Activated CD8-positive, alpha-beta memory T cell treated with anti-CD3 and anti-CD28 coated beads for 36 hours (primary cell): ENCODE results near the gene EPB42. TPM values are rescaled to one million over a fixed set of nuclear protein-coding genes. Genes with fewer than 3 reads are reported as not detected.
"Not testable (repeated sequence)": the region's sequence is repeated elsewhere in the genome, so short reads cannot be mapped to it uniquely, and the experiment has no call there.

Experiments
- CTCF ChIA-PET: fragments of 350-600 bp; sonication (Branson Sonifier 250); formaldehyde crosslinking; loops from one replicate; lab custom pipeline; 2021; ENCODE audit warnings: antibody characterized with exemption; lab: Charles Lee
- POLR2A ChIA-PET: fragments of 350-600 bp; sonication (Branson Sonifier 250); formaldehyde crosslinking; loops from one replicate; lab custom pipeline; 2021; ENCODE audit warnings: antibody characterized with exemption; lab: Charles Lee
- total RNA-seq, 2 experiments: library from RNA; stranded (reverse); gene quantifications; one replicate each; pipeline ENCODE4 v1.2.3, GENCODE V29; 2021

The EPB42 gene
- total RNA-seq, 2 experiments from 2014 or later = not detected

- ChIA-PET CTCF (no interaction called here), POLR2A (no interaction called here)
These were observed 21.8 kb downstream of the EPB42 start for GRCh38 chr15:43198992-43199391.

DNA sequence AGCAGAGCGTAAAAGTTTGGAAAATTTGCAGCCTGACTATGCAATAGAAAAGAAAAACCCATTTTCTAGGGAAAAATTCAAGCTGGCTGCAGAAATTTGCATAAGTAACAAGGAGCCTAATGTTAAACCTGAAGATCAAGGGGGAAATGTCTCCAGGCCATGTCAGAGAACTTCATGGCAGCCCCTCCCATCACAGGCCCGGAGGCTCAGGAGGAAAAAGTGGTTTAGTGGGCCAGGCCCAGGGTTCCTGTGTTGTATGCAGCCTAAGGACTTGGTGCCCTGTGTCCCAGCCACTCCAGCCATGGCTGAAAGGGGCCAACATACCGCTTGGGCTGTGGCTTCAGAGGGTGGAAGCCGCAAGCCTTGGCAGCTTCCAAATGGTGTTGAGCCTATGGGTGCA, 22.3 kb downstream of the EPB42 start:
- CTCF ChIA-PET, POLR2A ChIA-PET: not testable (repeated sequence)

DNA sequence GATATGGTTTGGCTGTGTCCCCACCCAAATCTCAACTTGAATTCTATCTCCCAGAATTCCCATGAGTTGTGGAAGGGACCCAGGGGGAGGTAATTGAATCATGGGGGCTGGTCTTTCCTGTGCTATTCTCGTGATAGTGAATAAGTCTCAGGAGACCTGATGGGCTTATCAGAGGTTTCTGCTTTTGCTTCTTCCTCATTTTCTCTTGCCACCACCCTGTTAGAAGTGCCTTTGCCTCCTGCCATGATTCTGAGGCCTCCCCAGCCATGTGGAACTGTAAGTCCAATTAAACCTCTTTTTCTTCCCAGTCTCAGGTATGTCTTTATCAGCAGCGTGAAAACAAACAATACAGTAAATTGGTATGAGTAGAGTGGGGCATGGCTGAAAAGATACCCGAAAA, 23.0 kb downstream of the EPB42 start:
- CTCF ChIA-PET, POLR2A ChIA-PET: not testable (repeated sequence)

DNA sequence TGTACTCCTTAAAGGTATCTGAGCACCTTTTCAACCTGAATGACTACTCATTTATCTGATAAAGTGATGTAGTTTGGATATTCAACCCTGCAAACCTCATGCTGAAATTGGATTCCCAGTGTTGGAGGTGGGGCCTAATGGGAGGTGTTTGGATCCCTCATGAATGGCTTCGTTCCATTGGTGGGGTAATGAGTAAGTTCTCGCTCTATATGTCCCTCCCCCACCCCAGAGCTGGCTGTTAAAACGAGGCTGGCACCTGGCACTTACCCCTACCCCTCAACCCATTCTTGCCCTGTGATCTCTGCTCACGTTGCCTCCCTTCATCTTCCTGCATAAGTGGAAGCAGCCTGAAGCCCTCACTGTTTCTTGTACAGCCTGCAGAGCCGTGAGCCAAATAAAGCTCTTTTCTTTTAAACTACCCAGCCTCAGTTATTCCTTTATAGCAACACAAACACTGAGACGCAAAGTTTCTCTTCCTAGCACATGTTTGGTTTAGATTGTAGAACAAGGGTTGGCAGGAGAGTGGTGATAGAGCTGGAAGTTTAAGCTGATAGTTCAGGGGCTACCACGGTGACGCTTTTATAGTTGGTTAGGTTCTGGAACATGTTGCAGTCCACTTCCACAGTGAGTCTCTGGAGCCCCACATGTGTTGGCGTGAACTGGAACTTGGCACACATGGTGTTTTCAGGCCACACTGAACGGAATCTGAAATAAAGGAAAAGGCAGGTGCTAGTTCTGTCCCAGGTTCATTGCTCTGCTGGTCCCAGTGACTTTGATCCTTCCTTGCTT, 23.9 kb downstream of the EPB42 start:
- CTCF ChIA-PET = no interaction called here

DNA sequence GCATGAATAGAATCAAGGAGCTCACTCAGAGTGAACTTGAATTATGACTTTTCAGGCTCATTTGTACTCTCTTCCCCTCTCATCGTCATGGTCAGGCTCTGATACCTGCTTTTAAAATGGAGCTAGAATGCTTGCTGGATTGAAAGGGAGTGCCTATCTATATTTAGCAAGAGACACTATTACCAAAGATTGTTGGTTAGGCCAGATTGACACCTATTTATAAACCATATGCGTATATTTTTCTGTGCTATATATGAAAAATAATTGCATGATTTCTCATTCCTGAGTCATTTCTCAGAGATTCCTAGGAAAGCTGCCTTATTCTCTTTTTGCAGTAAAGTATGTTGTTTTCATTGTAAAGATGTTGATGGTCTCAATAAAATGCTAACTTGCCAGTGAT, 26.0 kb downstream of the EPB42 start:
- POLR2A ChIA-PET = no interaction called here

More for the DNA sequence above, 23.9 kb downstream of the EPB42 start:
- POLR2A ChIA-PET = no interaction called here

DNA sequence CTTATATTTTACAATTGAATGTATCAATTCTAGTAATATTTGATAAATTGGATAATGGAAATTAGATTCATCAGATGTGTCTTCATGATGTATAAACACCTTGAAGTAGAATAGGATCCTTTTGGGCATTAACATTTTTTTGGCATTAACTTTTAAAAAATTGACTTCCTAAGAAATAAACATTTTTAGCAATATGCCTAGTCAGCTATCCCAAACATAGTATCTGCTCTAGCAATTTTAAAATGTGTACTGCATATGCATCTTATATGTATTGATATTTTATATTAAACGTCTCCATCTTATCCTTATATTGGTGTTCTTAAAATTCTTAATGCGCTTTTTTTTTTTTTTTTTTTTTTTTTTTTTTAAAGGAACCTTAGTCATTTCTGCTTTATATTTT, 27.1 kb downstream of the EPB42 start:
- CTCF ChIA-PET = interaction anchor here (0.6 kb wide), 2 partner anchors 68 to 176 kb away, joined by 3 to 5 read pairs; no protein-coding TSS in a partner anchor
- POLR2A ChIA-PET = no interaction called here

More for the DNA sequence above, 26.0 kb downstream of the EPB42 start:
- CTCF ChIA-PET = no interaction called here

DNA sequence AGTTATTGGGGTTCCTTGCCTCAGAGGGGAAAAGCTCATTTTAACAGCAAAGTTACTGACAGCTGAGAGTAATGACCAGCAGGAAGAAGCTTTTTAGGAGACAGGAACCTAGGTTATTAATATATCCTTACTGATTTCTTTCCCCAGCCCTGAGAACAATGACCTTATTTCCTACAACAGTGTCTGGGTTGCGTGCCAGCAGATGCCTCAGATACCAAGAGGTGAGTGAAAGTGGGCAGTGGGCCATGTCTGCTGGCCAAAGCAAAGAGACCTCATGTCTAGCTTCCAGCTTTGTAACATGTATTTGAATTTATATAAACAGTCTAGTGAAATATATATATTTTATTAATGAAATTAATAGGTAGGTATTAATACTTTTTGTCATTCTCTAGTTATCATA, 30.6 kb downstream of the EPB42 start:
- ChIA-PET POLR2A (no interaction called here), CTCF (interaction anchor here (1.2 to 1.5 kb wide), 2 partner anchors 14 to 95 kb away, joined by 3 to 5 read pairs; no protein-coding TSS in a partner anchor)

GRCh38 chr15:43189296-43189695, 31.5 kb downstream of the EPB42 start:
- ChIA-PET POLR2A (no interaction called here), CTCF (interaction anchor here (0.5 kb wide), 1 partner anchor 67 kb away, joined by 3 read pairs; no protein-coding TSS in a partner anchor)

GRCh38 chr15:43187544-43188155, 33.2 kb downstream of the EPB42 start:
- CTCF ChIA-PET = interaction anchor here (1.0 kb wide), 1 partner anchor 562 kb away, joined by 3 read pairs; no protein-coding TSS in a partner anchor

DNA sequence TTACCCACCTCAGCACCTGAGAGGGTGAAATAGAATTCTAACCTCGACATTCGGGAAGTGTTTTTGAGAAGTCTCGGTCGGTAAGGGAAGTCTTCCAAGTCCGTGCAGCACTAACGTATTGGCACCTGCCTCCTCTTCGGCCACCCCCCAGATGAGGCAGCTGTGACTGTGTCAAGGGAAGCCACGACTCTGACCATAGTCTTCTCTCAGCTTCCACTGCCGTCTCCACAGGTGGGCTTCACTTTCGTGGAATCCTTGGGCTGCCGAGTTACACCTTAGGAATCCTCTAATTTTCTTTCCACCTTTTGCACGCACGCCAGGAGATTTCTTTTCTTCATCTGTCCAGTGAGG, 34.8 kb downstream of the EPB42 start:
- ChIA-PET CTCF (interaction anchor here (1.3 to 1.6 kb wide), 3 partner anchors 18 to 99 kb away, joined by 3 to 7 read pairs (median 7); no protein-coding TSS in a partner anchor), POLR2A (interaction anchor here (0.7 kb wide), 1 partner anchor 94 kb away, joined by 3 read pairs; no protein-coding TSS in a partner anchor)

More at GRCh38 chr15:43187544-43188155, 33.2 kb downstream of the EPB42 start:
- POLR2A ChIA-PET = interaction anchor here (0.6 kb wide), 1 partner anchor 49 kb away, joined by 9 read pairs; no protein-coding TSS in a partner anchor

- ChIA-PET CTCF (interaction anchor here (1.3 to 1.6 kb wide), 3 partner anchors 19 to 100 kb away, joined by 3 to 7 read pairs (median 7); no protein-coding TSS in a partner anchor), POLR2A (no interaction called here)
These were observed 35.4 kb downstream of the EPB42 start, which contains the start of gene CCNDBP1 for GRCh38 chr15:43185157-43186002. CCNDBP1 (plus strand) TSS chr15:43185403; CDS start chr15:43185499, 96 bp downstream.

DNA sequence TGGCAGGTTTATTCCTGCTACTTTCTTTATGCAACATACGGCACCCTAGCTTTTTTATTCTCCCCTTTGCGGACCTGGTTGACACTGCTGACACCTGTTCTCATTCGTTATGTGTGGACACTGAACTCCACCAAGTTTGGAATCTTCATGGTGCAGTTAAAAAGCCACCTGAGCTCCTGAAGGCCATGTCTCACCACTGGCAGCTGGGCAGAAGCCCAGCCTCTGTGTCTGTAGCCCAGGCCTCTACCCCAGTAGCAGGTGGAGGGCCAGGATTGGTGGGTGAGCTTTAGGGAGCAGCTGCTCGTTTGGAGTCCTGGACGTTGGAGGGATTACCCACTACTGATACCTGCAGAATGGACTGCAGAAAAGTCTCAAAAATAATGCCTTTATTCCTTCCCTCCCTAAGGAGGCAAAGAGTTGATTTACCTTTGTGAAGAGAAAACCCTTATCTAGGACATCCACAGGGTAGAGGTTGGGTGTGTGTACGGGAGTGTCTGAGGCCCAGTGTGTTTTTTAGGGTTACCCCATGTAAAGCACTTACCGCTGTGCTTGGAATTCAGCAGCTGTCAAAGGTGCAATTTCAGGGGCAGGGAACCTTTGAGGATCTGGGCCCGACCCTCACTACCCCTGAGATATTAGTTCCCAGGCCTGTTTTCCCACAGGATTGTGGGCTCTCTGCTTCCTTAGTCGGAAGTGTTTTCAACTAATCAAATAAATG, 36.3 kb downstream of the EPB42 start:
- POLR2A ChIA-PET = no interaction called here
- CTCF ChIA-PET = interaction anchor here (1.6 kb wide), 1 partner anchor 19 kb away, joined by 4 read pairs; no protein-coding TSS in a partner anchor

DNA sequence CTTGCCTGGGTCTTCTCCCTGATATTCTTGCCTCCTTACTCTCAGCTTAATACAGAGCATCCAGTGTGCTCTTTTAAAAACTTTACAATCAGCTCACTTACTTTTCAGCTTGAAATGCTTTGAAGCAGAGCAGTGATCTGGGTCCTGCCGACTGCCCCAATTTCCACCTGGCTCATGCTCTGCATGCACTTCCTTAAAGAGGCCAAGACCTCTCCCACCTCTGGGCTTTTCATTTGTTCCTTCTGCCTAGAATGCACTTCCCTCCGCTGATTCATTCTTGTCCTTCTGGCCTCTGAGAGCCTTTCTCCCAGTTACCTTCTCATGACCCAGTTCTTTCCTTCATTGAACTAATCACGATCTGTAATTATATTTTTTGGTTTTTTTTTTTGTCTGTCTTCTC, 37.5 kb downstream of the EPB42 start:
- ChIA-PET CTCF (interaction anchor here (1.6 kb wide), 1 partner anchor 21 kb away, joined by 4 read pairs; no protein-coding TSS in a partner anchor), POLR2A (no interaction called here)

DNA sequence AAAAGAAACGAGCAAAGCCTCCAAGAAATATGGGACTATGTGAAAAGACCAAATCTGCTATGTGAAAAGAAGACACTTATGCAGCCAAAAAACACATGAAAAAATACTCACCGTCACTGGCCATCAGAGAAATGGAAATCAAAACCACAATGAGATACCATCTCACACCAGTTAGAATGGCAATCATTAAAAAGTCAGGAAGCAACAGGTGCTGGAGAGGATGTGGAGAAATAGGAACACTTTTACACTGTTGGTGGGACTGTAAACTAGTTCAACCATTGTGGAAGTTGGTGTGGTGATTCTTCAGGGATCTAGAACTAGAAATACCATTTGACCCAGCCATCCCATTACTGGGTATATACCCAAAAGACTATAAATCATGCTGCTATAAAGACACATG, 43.7 kb downstream of the EPB42 start:
- POLR2A ChIA-PET, CTCF ChIA-PET: not testable (repeated sequence)

DNA sequence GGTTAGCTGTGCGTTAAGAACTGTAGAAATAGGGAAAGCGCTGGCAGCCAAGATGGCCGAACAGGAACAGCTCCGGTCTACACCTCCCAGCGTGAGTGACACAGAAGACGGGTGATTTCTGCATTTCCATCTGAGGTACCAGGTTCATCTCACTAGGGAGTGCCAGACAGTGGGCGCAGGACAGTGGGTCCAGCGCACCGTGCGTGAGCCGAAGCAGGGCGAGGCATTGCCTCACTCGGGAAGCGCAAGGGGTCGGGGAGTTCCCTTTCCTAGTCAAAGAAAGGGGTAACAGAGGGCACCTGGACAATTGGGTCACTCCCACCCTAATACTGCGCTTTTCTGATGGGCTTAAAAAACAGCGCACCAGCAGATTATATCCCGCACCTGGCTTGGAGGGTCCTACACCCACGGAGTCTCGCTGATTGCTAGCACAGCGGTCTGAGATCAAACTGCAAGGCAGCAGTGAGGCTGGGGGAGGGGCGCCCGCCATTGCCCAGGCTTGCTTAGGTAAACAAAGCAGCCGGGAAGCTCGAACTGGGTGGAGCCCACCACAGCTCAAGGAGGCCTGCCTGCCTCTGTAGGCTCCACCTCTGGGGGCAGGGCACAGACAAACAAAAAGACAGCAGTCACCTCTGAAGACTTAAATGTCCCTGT, 45.0 kb downstream of the EPB42 start:
- CTCF ChIA-PET, POLR2A ChIA-PET: not testable (repeated sequence)

DNA sequence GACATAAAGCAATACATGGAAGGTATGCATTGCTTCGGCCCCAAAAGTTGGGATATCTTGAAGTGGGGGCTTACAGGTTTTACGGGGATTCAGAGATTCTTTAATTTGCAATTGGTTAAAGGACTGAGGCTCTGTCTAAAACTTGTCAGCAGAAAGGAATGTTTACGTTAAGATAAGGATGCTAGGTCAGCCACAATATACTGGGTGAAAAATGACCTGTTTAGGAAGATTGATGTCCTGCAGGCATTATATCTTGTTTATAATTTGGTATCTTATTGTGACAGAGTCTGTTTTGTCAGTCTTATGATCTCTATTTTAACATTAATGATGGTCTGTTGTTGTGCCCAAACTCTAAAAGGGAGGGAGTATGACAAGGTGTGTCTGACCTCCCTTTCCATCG, 50.9 kb downstream of the EPB42 start:
- ChIA-PET POLR2A (no interaction called here), CTCF (no interaction called here)

DNA sequence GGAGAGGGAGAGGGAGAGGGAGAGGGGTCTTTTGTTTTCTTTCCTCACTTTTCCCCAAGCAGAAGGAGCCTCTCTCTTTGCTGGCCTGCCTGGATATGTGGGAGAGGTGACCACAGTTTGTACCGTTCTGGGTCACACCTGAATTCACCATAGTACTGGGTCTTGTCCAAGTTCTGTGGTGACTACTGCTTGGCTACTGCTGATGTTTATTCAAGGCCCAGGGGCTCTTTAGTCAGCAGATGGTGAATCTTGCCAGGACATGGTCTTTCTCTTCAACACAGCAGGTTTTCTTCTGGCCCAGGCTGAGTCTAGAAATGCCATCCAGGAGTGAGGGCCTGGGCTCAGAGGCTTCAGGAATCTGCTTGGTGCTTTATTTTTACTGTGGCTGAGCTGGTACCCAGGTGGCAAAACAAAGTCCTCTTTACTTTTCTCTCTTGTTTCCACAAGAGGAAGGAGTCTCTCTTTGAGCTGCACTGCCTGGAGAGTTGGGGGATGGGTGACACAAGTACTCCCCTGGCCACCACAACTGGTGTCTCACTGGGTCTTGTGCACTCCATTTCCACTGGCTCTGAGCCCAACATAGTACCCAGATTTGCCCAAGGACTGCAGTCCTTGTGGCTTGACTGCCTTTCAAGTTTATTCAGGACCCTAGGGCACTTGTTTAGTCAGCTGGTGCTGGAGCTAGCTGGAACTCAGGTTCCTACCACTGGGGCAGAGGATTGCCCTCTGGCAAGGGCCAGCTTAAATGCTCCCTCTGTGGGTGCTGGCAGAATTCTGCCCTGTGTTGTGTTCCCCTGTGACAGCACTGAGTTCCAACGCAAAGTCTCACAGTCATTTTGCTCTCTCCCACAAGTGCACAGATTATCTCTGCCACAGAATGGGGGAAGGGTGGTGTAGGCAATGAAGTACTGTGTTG, 52.4 kb downstream of the EPB42 start:
- ChIA-PET POLR2A (no interaction called here), CTCF (no interaction called here)
